Activated T-cell treated with anti-CD3 and anti-CD28 coated beads, Interleukin-2, amount 50 U/mL, for 24 hours (primary cell): ENCODE results near the gene PLEKHA5.

Experiments used
- DNase-seq: peaks from one replicate; pipeline ENCODE4 v3.0.0-alpha.2; 2020
- H3K27ac Mint-ChIP-seq: 2 replicates; pipeline ENCODE4 v1.8.0; 2020; ENCODE audit warnings: mild to moderate bottlenecking, mixed read lengths
- H3K27me3 Mint-ChIP-seq: 2 replicates; pipeline ENCODE4 v1.8.0; 2020; ENCODE audit warnings: mixed read lengths
- H3K36me3 Mint-ChIP-seq: 2 replicates; pipeline ENCODE4 v1.8.0; 2020; ENCODE audit warnings: low read depth, mixed read lengths
- H3K4me1 Mint-ChIP-seq: 2 replicates; pipeline ENCODE4 v1.8.0; 2020; ENCODE audit warnings: low read depth, mixed read lengths
- H3K4me3 Mint-ChIP-seq: 2 replicates; pipeline ENCODE4 v1.8.0; 2020; ENCODE audit warnings: mild to moderate bottlenecking, moderate library complexity, mixed read lengths
- H3K9me3 Mint-ChIP-seq: 2 replicates; pipeline ENCODE4 v1.8.0; 2020; ENCODE audit warnings: mixed read lengths

PLEKHA5 gene

DNA sequence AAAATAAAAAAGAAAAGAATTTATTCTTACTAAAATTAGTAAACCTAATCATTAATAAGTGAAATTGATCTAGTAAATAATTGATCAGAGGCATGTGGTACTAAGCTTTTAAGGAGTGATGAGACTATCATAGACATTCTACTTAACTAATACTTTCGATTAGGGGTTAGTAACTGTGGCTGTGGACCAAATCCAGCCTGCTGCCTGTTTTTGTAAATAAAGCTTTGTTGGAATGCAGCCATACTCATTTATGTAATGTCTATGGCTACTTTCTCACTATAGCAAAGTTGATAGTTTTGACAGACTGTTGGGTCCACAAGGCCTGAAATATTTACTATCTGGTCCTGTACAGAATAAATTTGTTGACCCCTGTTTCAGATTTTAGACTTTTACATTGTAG, 63.2 kb downstream of the PLEKHA5 start:
- Mint-ChIP-seq H3K9me3 (no peaks in the 10 kb centered on the region), H3K4me3 (no peak overlapping the region), H3K27ac (no peak overlapping the region), H3K4me1 (no peaks in the 10 kb centered on the region), H3K36me3 (no peaks in the 10 kb centered on the region), H3K27me3 (no peaks in the 10 kb centered on the region)
- DNase-seq: no peak

DNA sequence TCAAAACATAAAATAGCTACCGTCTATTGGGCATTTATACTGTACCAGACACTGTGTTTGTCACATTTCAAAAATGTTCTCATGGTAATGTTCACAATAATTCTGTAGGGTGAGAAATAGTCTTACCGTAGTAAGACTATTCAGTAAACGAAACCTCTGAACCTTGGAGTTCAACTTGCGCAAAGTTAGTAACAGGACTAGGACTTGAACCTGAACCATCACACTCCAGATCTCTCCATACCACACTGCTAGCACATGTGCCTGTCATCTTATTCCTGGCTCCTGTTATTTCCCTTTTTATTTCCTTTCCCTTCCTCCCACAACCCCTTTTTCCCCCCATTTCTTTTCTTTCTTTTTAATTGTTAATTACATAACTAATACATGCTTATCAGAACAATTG, 65.4 kb downstream of the PLEKHA5 start:
- Mint-ChIP-seq H3K27ac (no peak overlapping the region), H3K36me3 (no peaks in the 10 kb centered on the region), H3K4me3 (no peak overlapping the region)

DNA sequence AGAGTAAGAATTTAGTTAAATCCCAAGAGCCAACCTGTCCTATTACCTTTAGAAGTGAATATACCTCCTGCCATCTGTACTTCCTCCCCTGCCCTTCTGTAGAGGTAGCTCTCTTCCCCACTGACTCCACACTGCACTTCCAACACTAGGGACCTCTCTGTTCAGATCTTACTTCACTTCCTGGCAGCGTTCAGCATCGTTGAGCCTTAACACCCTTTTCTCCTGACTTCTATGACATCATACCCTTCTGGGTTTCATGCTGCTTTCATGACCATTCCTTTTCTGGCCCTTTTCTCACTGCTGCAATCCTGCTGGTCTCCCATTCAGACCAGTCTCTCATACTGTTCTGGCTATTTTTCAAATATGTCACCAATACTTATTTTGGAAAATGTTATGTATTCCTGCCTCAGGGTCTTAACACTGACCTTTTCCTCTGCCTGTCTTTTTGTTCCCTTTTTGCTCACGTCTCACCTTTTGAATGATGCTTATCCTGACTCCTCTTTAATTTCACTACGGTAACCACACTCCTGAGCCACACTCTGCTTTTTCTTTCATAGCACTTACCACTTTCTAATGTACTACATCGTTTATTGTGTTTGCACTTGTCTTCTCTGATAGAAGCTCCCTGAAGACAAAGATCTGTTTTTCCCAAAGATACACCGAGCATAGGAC, 67.6 kb downstream of the PLEKHA5 start:
- H3K27me3 Mint-ChIP-seq: no peaks in the 10 kb centered on the region

More for the DNA sequence above, 65.4 kb downstream of the PLEKHA5 start:
- DNase-seq: no peak
- H3K27me3 Mint-ChIP-seq: no peaks in the 10 kb centered on the region
- H3K4me1 Mint-ChIP-seq: no peaks in the 10 kb centered on the region
- no peaks in the 10 kb centered on the region for H3K9me3 Mint-ChIP-seq

DNA sequence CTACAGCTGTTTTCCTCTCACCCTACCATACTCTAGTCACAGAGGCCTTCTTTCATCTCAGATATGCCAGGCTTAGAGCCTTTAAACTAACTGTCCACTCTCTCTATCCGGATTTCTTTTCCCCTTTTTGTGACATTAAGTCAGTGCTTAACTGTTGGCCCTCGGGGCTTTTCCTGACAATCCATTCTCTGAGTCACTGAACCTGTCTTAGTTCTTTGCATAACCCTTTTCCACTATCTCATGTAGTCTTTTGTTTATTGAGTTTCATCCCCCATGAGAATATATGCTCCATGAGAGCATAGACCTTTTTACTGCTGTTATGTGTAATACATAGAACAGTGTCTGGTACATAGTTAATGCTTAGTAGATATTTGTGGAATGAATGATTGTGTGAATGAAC, 68.7 kb downstream of the PLEKHA5 start:
- DNase-seq: no peak
- Mint-ChIP-seq H3K27me3 (no peaks in the 10 kb centered on the region), H3K9me3 (no peaks in the 10 kb centered on the region), H3K4me3 (no peak overlapping the region), H3K27ac (no peak overlapping the region), H3K4me1 (no peaks in the 10 kb centered on the region), H3K36me3 (no peaks in the 10 kb centered on the region)

More for the DNA sequence above, 67.6 kb downstream of the PLEKHA5 start:
- Mint-ChIP-seq H3K27ac (no peak overlapping the region), H3K4me3 (no peak overlapping the region), H3K9me3 (no peaks in the 10 kb centered on the region), H3K36me3 (no peaks in the 10 kb centered on the region), H3K4me1 (no peaks in the 10 kb centered on the region)
- no peak for DNase-seq

DNA sequence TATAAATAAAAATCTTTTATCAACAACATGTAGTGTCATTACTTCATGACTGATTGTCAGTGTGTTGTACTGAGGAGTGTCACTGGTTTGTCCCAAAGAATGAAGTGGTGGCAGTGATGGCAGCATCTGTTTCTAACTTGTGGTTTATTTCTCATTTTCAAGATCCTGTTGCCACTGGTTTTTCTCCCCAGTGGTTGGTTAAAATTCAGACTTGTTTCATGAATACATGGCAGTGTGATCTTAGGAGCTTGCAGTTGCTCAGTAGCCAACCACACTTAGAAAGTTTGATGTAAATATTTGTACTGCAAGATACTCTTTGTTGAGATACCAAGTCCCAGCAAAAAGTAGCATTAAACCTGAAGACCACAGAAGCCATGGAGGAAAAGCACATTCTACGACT, 69.8 kb downstream of the PLEKHA5 start:
- no peak for DNase-seq
- H3K4me3 Mint-ChIP-seq: no peak overlapping the region

DNA sequence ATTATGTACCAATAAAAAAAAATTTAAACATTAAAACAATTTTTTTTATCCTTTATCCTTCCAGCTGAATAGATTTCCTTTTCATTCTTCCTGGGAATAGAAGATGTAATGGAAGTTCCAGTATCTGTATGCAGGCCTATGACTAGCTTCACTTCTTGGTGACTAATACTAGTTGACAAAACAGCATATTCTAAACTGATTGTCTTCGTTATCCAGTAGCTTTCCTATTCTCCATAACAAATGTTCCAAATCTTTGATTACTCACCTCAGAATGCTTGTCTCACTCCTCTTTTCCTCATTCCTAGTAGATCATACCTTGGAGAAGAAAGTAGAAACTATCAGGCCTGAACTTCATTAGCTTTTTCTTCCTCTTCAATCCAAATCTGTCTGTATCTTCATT, 70.7 kb downstream of the PLEKHA5 start:
- no peak overlapping the region for H3K4me3 Mint-ChIP-seq
- no peak for DNase-seq
- no peaks in the 10 kb centered on the region for H3K27me3 Mint-ChIP-seq
- H3K9me3 Mint-ChIP-seq: no peaks in the 10 kb centered on the region
- no peak overlapping the region for H3K27ac Mint-ChIP-seq
- no peaks in the 10 kb centered on the region for H3K4me1 Mint-ChIP-seq
- no peaks in the 10 kb centered on the region for H3K36me3 Mint-ChIP-seq

More for the DNA sequence above, 69.8 kb downstream of the PLEKHA5 start:
- H3K9me3 Mint-ChIP-seq: no peaks in the 10 kb centered on the region
- H3K36me3 Mint-ChIP-seq: no peaks in the 10 kb centered on the region
- H3K4me1 Mint-ChIP-seq: no peaks in the 10 kb centered on the region
- H3K27ac Mint-ChIP-seq: no peak overlapping the region
- no peaks in the 10 kb centered on the region for H3K27me3 Mint-ChIP-seq

DNA sequence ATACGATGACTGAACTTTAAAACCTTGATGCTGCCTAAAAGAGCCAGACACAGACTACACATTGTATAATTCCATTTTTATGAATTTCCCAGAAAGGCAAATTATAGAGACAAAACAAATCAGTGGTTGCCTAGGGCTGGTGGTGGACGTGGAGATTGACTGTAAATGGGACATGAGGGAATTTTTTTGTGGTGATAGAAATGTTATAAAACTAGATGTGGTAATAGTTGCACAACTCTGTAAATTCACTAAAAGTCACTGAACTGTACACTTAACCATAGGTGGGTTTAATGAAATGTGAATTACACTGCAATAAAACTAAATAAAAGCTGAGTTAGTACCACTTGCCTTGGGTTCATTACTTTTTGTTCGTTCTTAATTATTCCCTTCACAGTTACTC, 72.1 kb downstream of the PLEKHA5 start:
- Mint-ChIP-seq H3K27me3 (no peaks in the 10 kb centered on the region), H3K27ac (no peak overlapping the region)

DNA sequence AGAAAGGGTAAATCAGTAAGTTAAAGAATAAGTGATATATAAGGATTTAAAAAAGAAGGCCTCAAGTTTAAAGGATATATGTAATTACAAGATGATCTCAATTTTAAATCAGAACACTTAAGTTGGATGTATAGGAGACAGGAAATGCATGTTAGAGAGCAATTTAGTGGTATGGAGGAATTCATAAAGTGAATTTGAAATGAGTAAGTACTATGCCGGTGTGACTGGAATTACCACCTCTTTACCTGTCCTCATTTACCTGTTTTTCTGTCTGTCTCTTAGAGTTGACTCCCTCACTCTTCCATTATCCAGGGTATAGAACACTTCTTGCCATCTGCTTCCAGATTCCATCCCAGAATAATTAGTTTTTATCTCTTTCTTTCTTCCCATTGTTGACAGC, 73.5 kb downstream of the PLEKHA5 start:
- Mint-ChIP-seq H3K27ac (no peak overlapping the region), H3K4me3 (no peak overlapping the region), H3K36me3 (no peaks in the 10 kb centered on the region), H3K27me3 (no peaks in the 10 kb centered on the region), H3K4me1 (no peaks in the 10 kb centered on the region), H3K9me3 (no peaks in the 10 kb centered on the region)
- no peak for DNase-seq

More for the DNA sequence above, 72.1 kb downstream of the PLEKHA5 start:
- no peak for DNase-seq
- Mint-ChIP-seq H3K9me3 (no peaks in the 10 kb centered on the region), H3K4me3 (no peak overlapping the region), H3K4me1 (no peaks in the 10 kb centered on the region), H3K36me3 (no peaks in the 10 kb centered on the region)

DNA sequence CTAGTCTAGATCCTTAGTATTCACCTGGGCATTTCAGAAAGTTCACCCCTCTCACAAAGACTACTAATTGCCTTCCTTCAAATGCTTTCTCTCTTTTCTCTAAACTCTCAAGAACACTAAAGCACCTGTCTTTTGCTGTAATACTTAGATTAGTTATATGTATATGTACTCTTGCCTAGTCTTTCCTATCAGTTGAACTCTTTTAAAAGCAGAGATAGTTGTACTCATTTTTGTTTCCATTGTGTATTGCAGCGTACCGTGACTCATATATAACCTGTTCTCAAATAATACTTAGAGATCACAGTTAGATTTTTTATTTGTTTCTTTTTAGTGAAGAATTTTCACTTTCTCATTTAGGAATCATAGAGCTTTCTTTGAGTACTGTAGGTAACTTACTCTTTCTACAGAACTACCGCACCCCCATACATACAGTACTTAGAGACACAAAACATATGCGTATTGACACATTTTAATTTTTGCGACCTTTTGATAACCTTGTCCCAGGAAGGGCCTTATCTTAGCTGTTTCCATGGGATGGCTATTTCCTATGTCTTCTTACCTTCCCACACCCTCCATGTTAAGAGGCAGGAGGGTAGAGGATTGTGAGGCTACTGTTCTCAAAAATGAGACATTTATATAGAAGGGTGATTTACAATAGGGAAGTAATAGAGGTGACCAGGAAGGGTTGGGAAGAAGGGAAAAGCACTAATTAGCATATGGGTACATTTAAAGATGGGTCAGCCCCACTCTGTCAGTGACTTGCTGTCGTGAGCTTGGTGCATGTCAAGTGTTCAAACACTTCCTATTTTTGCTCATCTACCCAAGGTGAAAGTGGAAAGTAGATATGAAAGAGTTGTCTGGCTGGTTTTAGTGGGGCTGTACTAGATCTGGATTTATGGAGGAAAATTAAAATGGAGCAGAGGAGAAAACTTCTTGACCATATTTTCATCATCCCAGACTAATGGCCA, 74.3 kb downstream of the PLEKHA5 start:
- DNase-seq: no peak
- H3K9me3 Mint-ChIP-seq: no peaks in the 10 kb centered on the region
- no peak overlapping the region for H3K4me3 Mint-ChIP-seq
- no peak overlapping the region for H3K27ac Mint-ChIP-seq
- H3K27me3 Mint-ChIP-seq: no peaks in the 10 kb centered on the region
- H3K36me3 Mint-ChIP-seq: no peaks in the 10 kb centered on the region
- H3K4me1 Mint-ChIP-seq: no peaks in the 10 kb centered on the region

DNA sequence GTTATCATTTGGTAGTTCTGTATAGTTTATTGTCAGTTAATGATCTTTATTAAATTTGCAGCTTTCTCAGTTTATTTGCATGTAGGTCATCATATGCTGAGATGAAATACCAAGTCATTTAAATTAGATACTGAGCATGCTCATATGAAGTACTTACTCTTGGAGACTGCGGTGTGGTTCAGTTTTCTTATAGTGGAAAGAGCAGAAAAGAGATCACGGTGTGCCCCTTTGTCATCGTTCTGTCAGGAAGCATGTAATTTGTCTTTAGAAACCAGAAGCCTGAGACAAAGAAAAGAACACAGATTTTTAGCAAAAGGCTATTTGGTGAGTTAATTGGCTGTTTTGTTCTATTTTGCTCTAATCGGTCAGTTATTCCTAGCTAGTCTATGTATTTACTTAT, 75.6 kb downstream of the PLEKHA5 start:
- H3K27ac Mint-ChIP-seq: no peak overlapping the region
- H3K4me3 Mint-ChIP-seq: no peak overlapping the region
- H3K27me3 Mint-ChIP-seq: no peaks in the 10 kb centered on the region
- no peaks in the 10 kb centered on the region for H3K4me1 Mint-ChIP-seq
- H3K9me3 Mint-ChIP-seq: no peaks in the 10 kb centered on the region
- DNase-seq: no peak
- no peaks in the 10 kb centered on the region for H3K36me3 Mint-ChIP-seq

DNA sequence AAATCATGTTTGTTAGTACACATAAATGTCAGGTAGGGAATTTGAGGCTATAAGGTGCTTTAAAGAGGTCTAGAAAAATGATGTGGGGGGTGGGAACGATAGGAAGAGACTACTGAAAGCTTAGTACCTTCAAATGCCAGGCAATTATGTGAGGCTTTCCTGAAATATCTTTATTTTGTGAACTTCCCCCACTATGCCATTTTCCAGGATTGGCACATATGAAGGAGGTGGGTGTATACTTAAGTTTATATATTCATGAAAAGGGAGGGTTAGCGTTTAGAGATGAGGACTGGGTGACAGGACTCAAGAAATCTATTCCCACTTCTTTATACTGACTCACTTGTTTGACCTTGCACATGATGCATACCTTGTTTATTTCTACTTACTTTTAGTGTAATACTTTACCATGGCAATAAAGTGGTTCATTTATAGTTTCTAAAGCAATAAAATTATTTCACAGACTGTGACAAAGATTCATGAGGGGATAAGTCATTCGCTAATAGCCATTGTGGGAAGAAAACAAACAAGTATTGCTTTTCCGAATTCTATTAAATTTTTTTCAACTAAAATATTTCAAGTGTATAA, 77.1 kb downstream of the PLEKHA5 start:
- DNase-seq: no peak
- H3K9me3 Mint-ChIP-seq: no peaks in the 10 kb centered on the region
- H3K4me1 Mint-ChIP-seq: no peaks in the 10 kb centered on the region
- no peak overlapping the region for H3K27ac Mint-ChIP-seq
- H3K4me3 Mint-ChIP-seq: no peak overlapping the region
- H3K27me3 Mint-ChIP-seq: no peaks in the 10 kb centered on the region
- no peaks in the 10 kb centered on the region for H3K36me3 Mint-ChIP-seq

DNA sequence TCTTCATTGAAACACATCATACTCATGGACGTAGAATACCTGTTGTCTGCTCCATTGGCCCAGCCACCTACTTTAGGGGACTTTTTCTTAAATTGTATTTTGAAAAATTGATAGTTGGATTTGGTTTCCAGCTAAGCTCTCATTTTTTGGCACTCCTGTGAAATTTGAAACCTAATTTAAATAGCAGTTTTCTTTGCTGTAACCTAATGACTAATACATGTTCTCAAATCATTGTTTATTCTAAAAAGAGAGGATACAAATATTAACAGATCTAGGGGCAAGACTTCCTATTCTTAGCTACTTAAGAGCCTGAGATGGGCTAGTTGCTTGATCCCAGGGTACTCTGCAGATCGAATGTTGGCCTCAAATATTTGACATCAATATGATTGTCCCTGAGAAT, 78.9 kb downstream of the PLEKHA5 start:
- Mint-ChIP-seq H3K9me3 (no peaks in the 10 kb centered on the region), H3K4me1 (no peaks in the 10 kb centered on the region), H3K4me3 (no peak overlapping the region), H3K27ac (no peak overlapping the region), H3K36me3 (no peaks in the 10 kb centered on the region), H3K27me3 (no peaks in the 10 kb centered on the region)
- DNase-seq: no peak

DNA sequence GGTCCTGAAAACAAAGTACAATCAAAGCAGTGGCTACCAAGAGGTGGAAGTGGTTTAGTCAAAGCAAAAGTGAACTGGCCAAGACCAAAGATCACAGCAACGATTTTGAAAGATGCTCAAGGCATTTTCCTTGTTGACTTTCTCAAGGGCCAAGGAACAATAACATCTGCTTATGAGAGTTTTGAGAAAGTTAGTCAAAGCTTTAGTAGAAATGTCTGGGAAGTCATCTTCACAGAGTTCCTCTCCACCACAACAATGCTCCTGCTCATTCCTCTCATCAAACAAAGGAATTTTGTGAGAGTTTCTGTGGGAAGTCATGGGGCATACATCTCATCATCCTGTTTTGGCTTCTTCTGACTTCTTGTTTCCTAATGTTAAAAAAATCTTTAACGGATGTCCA, 80.1 kb downstream of the PLEKHA5 start:
- no peak for DNase-seq
- Mint-ChIP-seq H3K9me3 (no peaks in the 10 kb centered on the region), H3K4me1 (no peaks in the 10 kb centered on the region), H3K27ac (no peak overlapping the region), H3K36me3 (no peaks in the 10 kb centered on the region), H3K4me3 (no peak overlapping the region), H3K27me3 (no peaks in the 10 kb centered on the region)

DNA sequence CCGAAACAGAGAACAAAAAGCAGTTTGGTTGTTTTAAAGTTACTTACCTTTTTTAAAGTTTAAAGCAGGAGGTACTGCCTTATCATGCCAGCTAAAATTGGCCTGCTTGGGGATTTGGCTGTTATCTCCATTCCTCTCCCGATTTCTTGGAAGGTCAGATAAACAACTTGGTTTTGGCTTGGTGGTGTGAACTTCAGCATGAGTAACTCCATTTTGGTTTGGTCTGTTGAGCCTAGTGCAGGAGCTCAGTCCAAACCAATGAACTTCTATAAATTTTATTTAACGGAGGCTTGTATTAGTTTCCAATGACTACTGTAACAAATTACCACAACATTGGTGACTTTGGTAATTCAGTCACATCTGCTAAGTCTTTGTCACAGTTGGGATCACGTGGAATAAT, 82.3 kb downstream of the PLEKHA5 start:
- H3K9me3 Mint-ChIP-seq: no peaks in the 10 kb centered on the region
- no peak overlapping the region for H3K27ac Mint-ChIP-seq
- H3K4me1 Mint-ChIP-seq: no peaks in the 10 kb centered on the region
- no peak overlapping the region for H3K4me3 Mint-ChIP-seq
- H3K27me3 Mint-ChIP-seq: no peaks in the 10 kb centered on the region
- no peak for DNase-seq
- no peaks in the 10 kb centered on the region for H3K36me3 Mint-ChIP-seq

DNA sequence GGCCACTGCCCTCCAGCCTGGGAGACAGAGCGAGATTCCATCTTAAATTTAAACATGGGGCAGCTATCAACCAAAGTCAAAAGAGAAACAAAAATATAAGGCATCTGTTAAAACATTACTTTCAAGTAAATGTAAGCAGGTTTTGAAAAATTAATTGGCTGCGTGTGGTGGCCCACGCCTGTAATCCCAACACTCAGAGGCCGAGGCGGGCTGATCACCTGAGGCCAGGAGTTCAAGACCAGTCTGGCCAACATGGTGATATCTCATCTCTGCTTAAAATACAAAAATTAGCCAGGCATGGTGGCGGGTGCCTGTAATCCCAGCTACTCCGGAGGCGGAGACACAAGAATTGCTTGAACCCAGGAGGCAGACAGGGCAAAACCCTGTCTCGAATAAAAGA, 82.7 kb downstream of the PLEKHA5 start:
- Mint-ChIP-seq H3K36me3 (no peaks in the 10 kb centered on the region), H3K4me3 (no peak overlapping the region), H3K27ac (no peak overlapping the region), H3K4me1 (no peaks in the 10 kb centered on the region), H3K27me3 (no peaks in the 10 kb centered on the region), H3K9me3 (no peaks in the 10 kb centered on the region)
- DNase-seq: no peak
